ENCODE measurements around the gene CDH4. TPM values are rescaled to one million over a fixed set of nuclear protein-coding genes. Genes with fewer than 3 reads are reported as not detected.
A peak's percentile ranks its signal among the peaks of the same experiment; 100 is the strongest.

The CDH4 gene
- total RNA-seq, 1 donor from 2014 or later, result 3.2 TPM

DNA sequence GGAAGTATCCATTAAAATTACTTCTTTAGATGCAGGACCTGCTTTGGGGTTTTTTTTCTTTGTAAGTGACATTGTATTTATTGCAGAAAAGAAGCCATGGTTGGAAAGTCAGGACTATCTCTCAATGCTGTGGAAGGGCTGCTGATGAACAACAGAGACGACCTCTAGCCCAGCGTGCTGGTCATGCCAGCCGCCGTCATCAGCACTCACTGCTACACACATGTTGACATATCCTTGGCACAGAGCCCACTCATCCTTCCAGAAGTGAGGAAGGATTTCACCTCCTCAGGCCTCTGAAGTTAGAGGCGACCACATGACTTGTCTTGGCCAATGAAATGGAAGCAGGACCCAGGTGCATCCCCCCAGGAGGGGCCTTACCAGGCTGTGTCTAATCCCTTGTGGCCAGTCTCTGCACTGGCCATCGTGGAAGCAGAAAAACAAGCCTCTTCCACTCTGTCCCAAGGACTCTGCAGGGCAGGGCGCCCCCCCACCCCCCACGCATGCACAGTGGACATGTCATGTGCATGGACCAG, 470.2 kb downstream of the CDH4 start:
- Histone ChIP-seq H3K27ac (ENCODE audit: low read depth, low read length) (no peak overlapping the region), H3K36me3 (ENCODE audit: insufficient read depth, low read length) (no peaks in the 10 kb centered on the region), H3K4me1 (ENCODE audit: insufficient read depth, low read length) (no peaks in the 10 kb centered on the region), H2AFZ (ENCODE audit: low read depth, low read length) (no peak overlapping the region), H4K20me1 (ENCODE audit: insufficient read depth, low read length) (peaks cover 8% of the 10 kb centered on the region), H3K4me2 (ENCODE audit: low read length) (no peak overlapping the region), H3K9ac (ENCODE audit: low read length) (no peak overlapping the region), H3K4me3 (ENCODE audit: insufficient read depth, low read depth, low read length) (no peak overlapping the region), H3K27me3 (ENCODE audit: insufficient read depth, low read length) (no peaks in the 10 kb centered on the region), H3K79me2 (ENCODE audit: insufficient read depth, low read length) (no peaks in the 10 kb centered on the region), H3K9me3 (ENCODE audit: insufficient read depth, low read depth, low read length) (peaks cover 4% of the 10 kb centered on the region)
- no peak for TF ChIP-seq EZH2 (IDR thresholded peaks at IDR 0.05; ENCODE audit: insufficient read depth, low read length)
- TF ChIP-seq, protein P1, sequence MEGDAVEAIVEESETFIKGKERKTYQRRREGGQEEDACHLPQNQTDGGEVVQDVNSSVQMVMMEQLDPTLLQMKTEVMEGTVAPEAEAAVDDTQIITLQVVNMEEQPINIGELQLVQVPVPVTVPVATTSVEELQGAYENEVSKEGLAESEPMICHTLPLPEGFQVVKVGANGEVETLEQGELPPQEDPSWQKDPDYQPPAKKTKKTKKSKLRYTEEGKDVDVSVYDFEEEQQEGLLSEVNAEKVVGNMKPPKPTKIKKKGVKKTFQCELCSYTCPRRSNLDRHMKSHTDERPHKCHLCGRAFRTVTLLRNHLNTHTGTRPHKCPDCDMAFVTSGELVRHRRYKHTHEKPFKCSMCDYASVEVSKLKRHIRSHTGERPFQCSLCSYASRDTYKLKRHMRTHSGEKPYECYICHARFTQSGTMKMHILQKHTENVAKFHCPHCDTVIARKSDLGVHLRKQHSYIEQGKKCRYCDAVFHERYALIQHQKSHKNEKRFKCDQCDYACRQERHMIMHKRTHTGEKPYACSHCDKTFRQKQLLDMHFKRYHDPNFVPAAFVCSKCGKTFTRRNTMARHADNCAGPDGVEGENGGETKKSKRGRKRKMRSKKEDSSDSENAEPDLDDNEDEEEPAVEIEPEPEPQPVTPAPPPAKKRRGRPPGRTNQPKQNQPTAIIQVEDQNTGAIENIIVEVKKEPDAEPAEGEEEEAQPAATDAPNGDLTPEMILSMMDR (IDR thresholded peaks at IDR 0.05; ENCODE audit: insufficient read depth, low read depth, low read length), result no peak
- Mint-ChIP-seq H3K27me3 (ENCODE audit: low read depth, unreplicated experiment) (peaks cover 28% of the 10 kb centered on the region), H3K4me1 (ENCODE audit: low read depth, unreplicated experiment) (peaks cover 10% of the 10 kb centered on the region), H3K4me3 (ENCODE audit: unreplicated experiment) (no peak overlapping the region), H3K27ac (ENCODE audit: unreplicated experiment) (no peak overlapping the region), H3K9me3 (ENCODE audit: unreplicated experiment) (peaks cover 2% of the 10 kb centered on the region), H3K36me3 (ENCODE audit: low read depth, unreplicated experiment) (no peaks in the 10 kb centered on the region)
- FAIRE-seq (no peak), DNase-seq (ENCODE audit: low read depth) (no peak)

DNA sequence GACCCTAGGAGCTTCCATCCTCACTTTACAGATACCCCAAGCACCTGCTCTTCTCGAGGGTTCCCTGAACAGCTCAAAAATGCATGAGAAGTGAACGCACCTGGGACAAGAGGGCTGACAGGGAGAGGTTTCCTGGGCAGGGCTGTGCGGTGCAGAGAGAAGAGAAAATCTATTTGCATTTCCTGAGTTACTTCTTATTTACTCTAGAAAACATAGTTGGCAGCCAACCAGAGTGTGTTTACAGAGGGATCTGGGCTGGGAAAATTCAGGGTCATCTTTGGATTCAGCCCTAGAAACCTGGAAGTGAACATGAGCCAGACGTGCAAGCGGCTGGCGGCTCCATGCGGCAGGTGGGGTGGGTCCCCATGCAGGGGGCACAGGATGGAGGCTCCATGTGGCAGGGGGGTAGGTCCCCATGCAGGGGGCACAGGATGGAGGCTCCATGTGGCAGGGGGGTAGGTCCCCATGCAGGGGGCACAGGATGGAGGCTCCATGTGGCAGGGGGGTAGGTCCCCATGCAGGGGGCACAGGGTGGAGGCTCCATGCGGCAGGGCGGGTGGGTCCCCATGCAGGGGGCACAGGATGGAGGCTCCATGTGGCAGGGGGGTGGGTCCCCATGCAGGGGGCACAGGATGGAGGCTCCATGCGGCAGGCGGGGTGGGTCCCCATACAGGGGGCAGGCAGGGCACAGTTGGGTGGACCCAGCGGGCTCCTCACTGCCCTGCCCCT, 471.6 kb downstream of the CDH4 start:
- Histone ChIP-seq H3K4me3 (ENCODE audit: insufficient read depth, low read depth, low read length) (no peak overlapping the region), H4K20me1 (ENCODE audit: insufficient read depth, low read length) (peaks cover 8% of the 10 kb centered on the region), H3K9ac (ENCODE audit: low read length) (no peak overlapping the region), H3K36me3 (ENCODE audit: insufficient read depth, low read length) (no peaks in the 10 kb centered on the region), H3K4me2 (ENCODE audit: low read length) (no peak overlapping the region), H3K27ac (ENCODE audit: low read depth, low read length) (no peak overlapping the region), H3K27me3 (ENCODE audit: insufficient read depth, low read length) (no peaks in the 10 kb centered on the region), H2AFZ (ENCODE audit: low read depth, low read length) (no peak overlapping the region), H3K9me3 (ENCODE audit: insufficient read depth, low read depth, low read length) (peaks cover 4% of the 10 kb centered on the region), H3K79me2 (ENCODE audit: insufficient read depth, low read length) (no peaks in the 10 kb centered on the region), H3K4me1 (ENCODE audit: insufficient read depth, low read length) (no peaks in the 10 kb centered on the region)
- DNase-seq (ENCODE audit: low read depth) (no peak), FAIRE-seq (no peak)
- TF ChIP-seq, protein P1 (IDR thresholded peaks at IDR 0.05; ENCODE audit: insufficient read depth, low read depth, low read length), result no peak
- no peak for TF ChIP-seq EZH2 (IDR thresholded peaks at IDR 0.05; ENCODE audit: insufficient read depth, low read length)
- no peaks in the 10 kb centered on the region for H3K36me3 Mint-ChIP-seq (ENCODE audit: low read depth, unreplicated experiment)
- no peak overlapping the region for H3K27ac Mint-ChIP-seq (ENCODE audit: unreplicated experiment)
- peaks cover 10% of the 10 kb centered on the region for H3K4me1 Mint-ChIP-seq (ENCODE audit: low read depth, unreplicated experiment)
- no peaks in the 10 kb centered on the region for H3K9me3 Mint-ChIP-seq (ENCODE audit: unreplicated experiment)
- no peak overlapping the region for H3K4me3 Mint-ChIP-seq (ENCODE audit: unreplicated experiment)
- H3K27me3 Mint-ChIP-seq (ENCODE audit: low read depth, unreplicated experiment), result peaks cover 23% of the 10 kb centered on the region

DNA sequence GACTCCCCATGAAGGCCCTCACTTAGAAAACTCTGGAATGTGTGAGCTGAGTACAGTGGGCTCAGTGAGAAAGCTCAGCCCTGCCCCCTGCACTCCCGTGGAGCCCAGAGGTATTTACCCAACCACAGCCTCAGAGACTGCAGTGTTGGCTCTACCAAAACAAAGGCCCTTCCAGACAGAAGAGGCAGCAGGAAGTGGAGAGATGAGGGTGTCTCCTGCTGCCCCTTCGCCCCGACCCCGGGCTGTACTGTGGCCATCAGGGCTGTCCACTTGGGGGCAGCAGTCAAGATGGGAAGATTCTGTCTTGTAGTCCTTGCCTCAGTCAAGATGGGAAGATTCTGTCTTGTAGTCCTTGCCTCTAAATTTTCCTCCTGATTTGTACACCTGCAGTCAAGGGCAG, 472.3 kb downstream of the CDH4 start:
- H2AFZ ChIP-seq (ENCODE audit: low read depth, low read length), result no peak overlapping the region
- peaks cover 2% of the 10 kb centered on the region for H3K4me1 ChIP-seq (ENCODE audit: insufficient read depth, low read length)
- no peak overlapping the region for H3K9ac ChIP-seq (ENCODE audit: low read length)
- no peak for TF ChIP-seq EZH2 (IDR thresholded peaks at IDR 0.05; ENCODE audit: insufficient read depth, low read length)
- TF ChIP-seq, protein P1 (IDR thresholded peaks at IDR 0.05; ENCODE audit: insufficient read depth, low read depth, low read length), result peak; percentile 10
- H4K20me1 ChIP-seq (ENCODE audit: insufficient read depth, low read length), result peaks cover 8% of the 10 kb centered on the region
- FAIRE-seq, result no peak
- H3K27me3 ChIP-seq (ENCODE audit: insufficient read depth, low read length), result no peaks in the 10 kb centered on the region
- H3K36me3 ChIP-seq (ENCODE audit: insufficient read depth, low read length), result no peaks in the 10 kb centered on the region
- peaks cover 10% of the 10 kb centered on the region for H3K4me1 Mint-ChIP-seq (ENCODE audit: low read depth, unreplicated experiment)
- H3K9me3 Mint-ChIP-seq (ENCODE audit: unreplicated experiment), result no peaks in the 10 kb centered on the region
- no peaks in the 10 kb centered on the region for H3K79me2 ChIP-seq (ENCODE audit: insufficient read depth, low read length)
- H3K9me3 ChIP-seq (ENCODE audit: insufficient read depth, low read depth, low read length), result peaks cover 4% of the 10 kb centered on the region
- no peak overlapping the region for H3K4me3 Mint-ChIP-seq (ENCODE audit: unreplicated experiment)
- H3K27ac ChIP-seq (ENCODE audit: low read depth, low read length), result no peak overlapping the region
- H3K36me3 Mint-ChIP-seq (ENCODE audit: low read depth, unreplicated experiment), result no peaks in the 10 kb centered on the region
- DNase-seq (ENCODE audit: low read depth), result no peak
- peaks cover 18% of the 10 kb centered on the region for H3K27me3 Mint-ChIP-seq (ENCODE audit: low read depth, unreplicated experiment)
- no peak overlapping the region for H3K4me2 ChIP-seq (ENCODE audit: low read length)
- no peak overlapping the region for H3K4me3 ChIP-seq (ENCODE audit: insufficient read depth, low read depth, low read length)
- H3K27ac Mint-ChIP-seq (ENCODE audit: unreplicated experiment), result no peak overlapping the region

All from astrocyte (in vitro differentiated cells and primary cell).